Thyroid gland (tissue), 4 donors: ENCODE results near the gene KRT9.

Experiments used
- CTCF ChIP-seq, 6 experiments: fragments of 200-600 bp in 3 of 6; fragments of 450-650 bp in 3 of 6; sonication (generic) in 3 of 6; IDR thresholded peaks; one replicate each; pipeline ENCODE4 v1.5.1; 2016 to 2019; ENCODE audit warnings: antibody characterized with exemption in 6 of 6, mild to moderate bottlenecking in 2 of 6, inconsistent platforms in 1 of 6, moderate library complexity in 1 of 6
- POLR2A ChIP-seq, 2 donors: fragments of 450-650 bp; IDR thresholded peaks; one replicate each; pipeline ENCODE4 v1.6.1; 2017; ENCODE audit warnings: antibody characterized with exemption in 2 of 2, mild to moderate bottlenecking in 2 of 2, moderate library complexity in 1 of 2

GRCh38 chr17:41553176-41553575 is 18.7 kb downstream of the KRT9 start:
- TF ChIP-seq CTCF (IDR thresholded peaks at IDR 0.05) (no peak), POLR2A (IDR thresholded peaks at IDR 0.05) (no peak)
